GM12873 (cell line): ENCODE data around the gene HPSE2.

Source experiments
- TF ChIP-seq, protein P1 (sequence below): IDR thresholded peaks from 2 replicates; pipeline ENCODE4 v1.5.1; 2012; ENCODE audit warnings: low read depth, mild to moderate bottlenecking, moderate library complexity, low read length, control low read depth; ENCODE audit not compliant: insufficient read depth; ENCODE audit errors: missing control alignments

The HPSE2 gene

DNA sequence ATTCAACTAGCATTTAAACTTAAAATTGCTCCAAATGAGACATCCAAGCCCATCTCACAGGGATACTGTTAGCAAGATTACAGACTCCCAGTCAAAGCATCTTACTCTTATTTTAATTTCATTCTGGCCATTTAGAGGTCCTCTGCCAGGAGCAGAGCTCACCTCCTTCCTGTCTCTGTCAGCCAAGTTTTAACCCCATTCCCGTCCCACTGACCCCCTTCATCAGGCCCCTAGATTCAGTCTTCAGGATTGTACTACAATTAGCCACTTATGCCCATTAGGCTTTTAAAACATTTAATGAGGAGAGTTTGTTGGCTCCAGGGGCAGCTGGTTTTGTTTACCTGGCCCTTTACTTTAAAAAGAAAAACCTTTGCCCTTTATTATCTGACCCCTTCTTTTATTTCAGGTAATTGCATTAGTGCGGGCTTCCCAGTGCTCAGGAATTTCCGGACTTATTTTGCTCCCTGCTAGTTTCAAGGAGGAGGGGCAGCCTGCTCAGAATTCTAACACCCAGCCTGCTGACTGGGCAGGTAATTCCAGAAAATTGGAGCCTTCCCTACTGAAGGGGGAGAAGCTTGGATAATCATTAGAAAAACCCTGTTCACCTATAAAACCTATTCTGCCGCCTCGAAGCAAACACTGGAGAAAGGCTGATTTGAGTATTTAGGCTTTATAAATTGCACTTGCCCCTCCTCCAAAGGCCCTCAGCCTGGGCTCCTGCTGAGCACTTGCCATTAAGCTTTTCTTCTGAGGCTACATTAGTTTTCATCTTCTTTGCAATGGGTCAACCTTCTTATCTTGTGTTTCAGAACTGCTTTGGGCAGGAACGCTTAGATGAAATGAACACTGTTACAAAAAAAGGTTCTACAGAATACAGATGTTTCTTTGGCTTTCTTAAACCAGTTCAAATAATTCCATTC, 588.4 kb downstream of the HPSE2 start:
- TF ChIP-seq, protein P1, sequence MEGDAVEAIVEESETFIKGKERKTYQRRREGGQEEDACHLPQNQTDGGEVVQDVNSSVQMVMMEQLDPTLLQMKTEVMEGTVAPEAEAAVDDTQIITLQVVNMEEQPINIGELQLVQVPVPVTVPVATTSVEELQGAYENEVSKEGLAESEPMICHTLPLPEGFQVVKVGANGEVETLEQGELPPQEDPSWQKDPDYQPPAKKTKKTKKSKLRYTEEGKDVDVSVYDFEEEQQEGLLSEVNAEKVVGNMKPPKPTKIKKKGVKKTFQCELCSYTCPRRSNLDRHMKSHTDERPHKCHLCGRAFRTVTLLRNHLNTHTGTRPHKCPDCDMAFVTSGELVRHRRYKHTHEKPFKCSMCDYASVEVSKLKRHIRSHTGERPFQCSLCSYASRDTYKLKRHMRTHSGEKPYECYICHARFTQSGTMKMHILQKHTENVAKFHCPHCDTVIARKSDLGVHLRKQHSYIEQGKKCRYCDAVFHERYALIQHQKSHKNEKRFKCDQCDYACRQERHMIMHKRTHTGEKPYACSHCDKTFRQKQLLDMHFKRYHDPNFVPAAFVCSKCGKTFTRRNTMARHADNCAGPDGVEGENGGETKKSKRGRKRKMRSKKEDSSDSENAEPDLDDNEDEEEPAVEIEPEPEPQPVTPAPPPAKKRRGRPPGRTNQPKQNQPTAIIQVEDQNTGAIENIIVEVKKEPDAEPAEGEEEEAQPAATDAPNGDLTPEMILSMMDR = no peak

DNA sequence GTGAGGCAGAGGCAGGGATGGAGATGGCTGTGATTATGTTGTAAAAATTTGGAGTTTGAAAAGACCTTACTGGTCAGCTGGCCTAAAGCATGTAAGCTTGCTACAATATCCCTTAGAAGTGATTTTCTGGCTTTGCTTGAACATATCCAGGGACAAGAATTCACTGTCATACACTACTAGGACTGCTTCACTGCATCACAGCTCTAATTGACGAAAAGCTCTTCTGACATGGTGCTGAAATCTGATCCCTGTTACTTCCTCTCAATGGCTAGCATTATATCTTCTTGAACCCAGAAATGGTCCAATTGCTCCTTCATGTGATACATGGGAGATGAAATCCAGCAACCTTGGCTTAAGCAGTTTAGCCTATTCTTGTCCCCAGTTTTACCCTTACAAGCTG, 591.2 kb downstream of the HPSE2 start:
- TF ChIP-seq, protein P1 = no peak

DNA sequence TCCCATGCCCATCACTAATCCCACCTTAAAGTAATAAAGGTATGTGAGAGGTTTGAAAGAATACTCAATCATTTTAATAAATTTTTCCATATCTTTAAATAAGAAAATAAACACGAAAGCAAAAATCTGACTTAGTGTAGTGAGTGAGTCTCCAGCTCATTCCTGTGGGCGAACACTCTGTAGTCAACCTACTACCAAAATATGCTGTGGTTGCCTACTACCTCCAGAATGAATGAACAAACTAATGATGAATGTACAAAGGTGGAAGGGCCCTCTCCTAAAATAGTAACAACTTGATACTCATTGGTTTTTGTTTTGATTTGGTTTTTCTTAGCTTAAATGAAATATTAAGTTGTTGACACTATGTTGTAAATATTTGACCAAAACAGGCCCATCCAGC, 593.4 kb downstream of the HPSE2 start:
- TF ChIP-seq, protein P1 = no peak

DNA sequence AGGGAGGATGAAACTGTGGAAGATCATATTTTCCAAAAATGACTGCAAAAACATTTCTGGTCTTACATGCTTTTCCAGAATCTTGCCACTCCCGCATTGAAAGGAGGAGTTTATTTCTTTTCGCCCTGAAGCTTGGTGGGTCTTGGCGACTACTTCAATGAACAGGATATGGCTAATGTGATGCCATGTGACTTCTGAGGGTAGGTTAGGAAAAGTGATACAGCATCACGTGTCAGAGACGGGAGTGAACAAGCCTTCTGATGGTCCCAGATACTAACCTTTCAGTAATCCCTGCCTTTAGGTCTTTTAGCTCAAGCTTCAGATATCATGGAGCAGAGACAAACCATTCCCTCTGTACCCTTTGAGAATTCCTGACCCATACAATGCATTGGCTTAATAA, 596.7 kb downstream of the HPSE2 start:
- TF ChIP-seq, protein P1 = no peak

DNA sequence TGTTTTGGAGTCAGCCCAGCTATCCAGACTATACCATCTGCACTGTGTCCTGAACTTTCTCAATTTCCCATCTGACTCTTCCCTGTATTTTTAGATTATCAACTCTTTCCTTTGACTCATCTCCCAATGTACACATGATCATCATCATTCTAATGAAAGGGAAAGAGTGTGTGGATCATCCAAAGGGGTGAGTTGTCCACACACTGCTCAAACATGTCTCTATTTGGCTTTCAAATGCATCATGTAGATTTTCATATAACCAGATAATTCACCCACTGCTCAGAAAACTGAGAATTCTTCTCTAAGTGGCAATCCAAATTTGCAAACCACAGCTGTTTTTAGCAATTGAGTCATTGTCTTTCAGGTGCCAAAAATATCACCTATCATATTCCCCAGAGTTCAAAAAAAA, 598.7 kb downstream of the HPSE2 start:
- TF ChIP-seq, protein P1 = no peak

DNA sequence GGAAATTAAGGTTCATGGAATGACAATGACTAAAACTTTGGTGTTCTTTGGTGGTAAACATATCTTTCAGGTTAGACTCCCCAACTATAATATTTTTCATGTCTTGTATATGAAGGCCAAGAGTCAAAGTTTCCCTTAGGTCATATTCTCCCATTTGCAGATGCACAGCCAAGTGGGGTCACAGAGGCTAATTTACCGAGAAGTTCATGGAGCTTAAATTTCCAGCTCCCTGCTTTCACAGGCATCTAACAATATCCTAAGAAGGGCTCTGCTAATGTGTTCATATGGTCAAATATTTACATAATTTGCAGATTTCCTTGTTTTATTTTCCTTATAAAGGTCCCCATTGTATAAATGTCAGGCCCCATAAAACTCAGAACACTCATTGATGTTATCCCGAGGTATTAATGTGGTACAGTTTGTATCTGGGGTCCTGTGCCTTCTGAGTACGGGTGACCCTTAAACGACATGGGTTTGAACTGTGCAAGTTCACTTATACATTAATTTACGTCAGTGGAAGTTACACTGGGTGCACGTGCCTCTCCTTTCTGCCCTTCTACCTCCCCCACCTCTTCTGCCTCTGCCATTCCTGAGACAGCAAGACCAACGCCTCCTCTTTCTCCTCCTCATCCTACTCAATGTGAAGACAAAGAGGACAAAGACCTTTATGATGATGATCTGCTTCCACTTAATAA, 603.0 kb downstream of the HPSE2 start:
- TF ChIP-seq, protein P1 = no peak

DNA sequence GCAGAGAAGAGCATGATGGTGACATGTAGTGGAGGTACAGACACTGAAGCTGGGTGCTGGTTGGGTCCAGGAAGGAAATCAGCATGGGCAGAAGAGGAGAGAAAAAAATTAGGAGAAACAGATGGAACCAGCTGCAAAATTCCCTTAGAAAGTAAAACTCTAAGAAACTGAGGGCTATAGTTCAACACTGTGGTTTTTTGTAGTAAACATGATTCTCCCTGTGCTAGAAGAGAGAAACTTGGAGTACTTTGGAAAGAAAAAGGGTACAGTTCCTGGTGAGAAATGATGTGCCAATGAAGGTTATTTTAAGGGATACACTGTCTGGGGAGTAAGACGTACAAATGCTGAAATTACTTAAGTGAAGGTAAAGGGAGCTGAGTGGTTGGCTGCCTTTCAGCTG, 607.4 kb downstream of the HPSE2 start:
- TF ChIP-seq, protein P1 = no peak
